ENCODE data around the gene PITPNC1.

- TF ChIP-seq CTCF (IDR thresholded peaks at IDR 0.05), result no peak
- TF ChIP-seq POLR2A (IDR thresholded peaks at IDR 0.05), result no peak
Measured at GRCh38 chr17:67390006-67390645, 13.0 kb downstream of the PITPNC1 start.

Measured in tibial nerve (tissue), 3 donors.